Measurements from ENCODE around the gene KCNK1.

DNA sequence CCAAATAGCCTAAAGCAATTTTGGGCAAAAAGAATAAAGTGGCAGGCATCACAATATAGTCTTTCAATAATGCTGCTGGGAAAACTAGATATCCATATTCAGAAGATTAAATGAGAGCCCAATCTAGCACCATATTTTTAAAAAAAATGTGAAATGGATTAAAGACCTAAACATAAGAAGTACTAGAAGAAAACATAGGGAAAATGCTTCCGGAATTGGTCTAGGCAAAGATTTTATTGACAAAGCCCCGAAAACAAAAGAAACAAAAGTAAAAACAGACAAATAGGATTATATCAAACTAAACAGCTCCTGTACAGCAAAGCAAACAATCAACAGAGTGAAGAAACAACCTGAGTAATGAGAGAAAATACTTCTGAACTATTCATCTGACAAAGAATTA is 48.6 kb upstream of the KCNK1 start:
- TF ChIP-seq, protein P1, sequence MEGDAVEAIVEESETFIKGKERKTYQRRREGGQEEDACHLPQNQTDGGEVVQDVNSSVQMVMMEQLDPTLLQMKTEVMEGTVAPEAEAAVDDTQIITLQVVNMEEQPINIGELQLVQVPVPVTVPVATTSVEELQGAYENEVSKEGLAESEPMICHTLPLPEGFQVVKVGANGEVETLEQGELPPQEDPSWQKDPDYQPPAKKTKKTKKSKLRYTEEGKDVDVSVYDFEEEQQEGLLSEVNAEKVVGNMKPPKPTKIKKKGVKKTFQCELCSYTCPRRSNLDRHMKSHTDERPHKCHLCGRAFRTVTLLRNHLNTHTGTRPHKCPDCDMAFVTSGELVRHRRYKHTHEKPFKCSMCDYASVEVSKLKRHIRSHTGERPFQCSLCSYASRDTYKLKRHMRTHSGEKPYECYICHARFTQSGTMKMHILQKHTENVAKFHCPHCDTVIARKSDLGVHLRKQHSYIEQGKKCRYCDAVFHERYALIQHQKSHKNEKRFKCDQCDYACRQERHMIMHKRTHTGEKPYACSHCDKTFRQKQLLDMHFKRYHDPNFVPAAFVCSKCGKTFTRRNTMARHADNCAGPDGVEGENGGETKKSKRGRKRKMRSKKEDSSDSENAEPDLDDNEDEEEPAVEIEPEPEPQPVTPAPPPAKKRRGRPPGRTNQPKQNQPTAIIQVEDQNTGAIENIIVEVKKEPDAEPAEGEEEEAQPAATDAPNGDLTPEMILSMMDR (IDR thresholded peaks at IDR 0.05; ENCODE audit: poor library complexity, severe bottlenecking) = no peak
- TF ChIP-seq POLR2AphosphoS5 (IDR thresholded peaks at IDR 0.05) = no peak
- no peak for TF ChIP-seq SMC3 (conservative IDR thresholded peaks at IDR 0.05; ENCODE audit: poor library complexity)
- no peak for TF ChIP-seq EP300 (conservative IDR thresholded peaks at IDR 0.05; ENCODE audit: poor library complexity, severe bottlenecking)
- no peak for TF ChIP-seq REST (IDR thresholded peaks at IDR 0.05; ENCODE audit: borderline replicate concordance)
